ENCODE data around the gene BMPR1A.
"Not testable (repeated sequence)": the region's sequence is repeated elsewhere in the genome, so short reads cannot be mapped to it uniquely, and the experiment has no call there.

BMPR1A gene

DNA sequence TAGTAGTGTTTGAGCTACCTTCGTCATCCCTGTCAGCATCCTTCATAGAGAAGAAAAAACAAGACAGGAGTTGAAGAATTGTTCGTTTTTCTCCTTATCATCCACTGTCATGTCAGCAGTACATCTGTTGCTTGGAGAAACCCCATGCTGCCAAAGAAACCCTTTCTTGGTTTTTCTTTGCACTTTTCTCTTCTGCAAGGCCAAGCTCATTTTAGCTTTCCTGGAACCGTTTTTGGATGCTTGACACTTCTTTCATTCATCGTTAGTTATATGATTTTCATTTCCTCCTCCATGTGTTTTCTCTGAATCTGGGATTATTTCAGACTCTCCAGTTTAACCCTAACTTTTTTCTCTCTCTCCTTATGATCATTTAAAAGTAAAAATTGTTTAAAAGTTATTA lies 142.1 kb downstream of the BMPR1A start:
- DNase-seq, result no peak

DNA sequence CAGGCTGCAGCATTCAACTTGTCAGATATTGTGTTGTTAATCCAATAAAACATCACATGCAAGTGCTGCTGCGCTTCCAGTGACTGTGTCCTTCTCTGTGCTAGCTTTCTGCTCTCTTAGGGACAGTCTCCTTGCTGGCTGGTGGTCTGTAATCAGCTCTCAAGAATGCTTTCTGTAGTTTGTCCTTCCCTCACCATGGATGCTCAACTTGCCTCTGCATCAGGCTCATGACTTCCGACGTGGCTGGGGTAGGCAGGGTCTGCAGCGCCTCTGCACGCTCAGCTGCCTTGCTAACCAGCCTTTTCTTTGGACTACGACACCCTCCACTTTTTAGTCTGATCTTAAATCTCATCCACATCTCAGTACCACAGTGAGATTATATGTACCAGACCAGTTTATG lies 142.7 kb downstream of the BMPR1A start:
- DNase-seq, result no peak

DNA sequence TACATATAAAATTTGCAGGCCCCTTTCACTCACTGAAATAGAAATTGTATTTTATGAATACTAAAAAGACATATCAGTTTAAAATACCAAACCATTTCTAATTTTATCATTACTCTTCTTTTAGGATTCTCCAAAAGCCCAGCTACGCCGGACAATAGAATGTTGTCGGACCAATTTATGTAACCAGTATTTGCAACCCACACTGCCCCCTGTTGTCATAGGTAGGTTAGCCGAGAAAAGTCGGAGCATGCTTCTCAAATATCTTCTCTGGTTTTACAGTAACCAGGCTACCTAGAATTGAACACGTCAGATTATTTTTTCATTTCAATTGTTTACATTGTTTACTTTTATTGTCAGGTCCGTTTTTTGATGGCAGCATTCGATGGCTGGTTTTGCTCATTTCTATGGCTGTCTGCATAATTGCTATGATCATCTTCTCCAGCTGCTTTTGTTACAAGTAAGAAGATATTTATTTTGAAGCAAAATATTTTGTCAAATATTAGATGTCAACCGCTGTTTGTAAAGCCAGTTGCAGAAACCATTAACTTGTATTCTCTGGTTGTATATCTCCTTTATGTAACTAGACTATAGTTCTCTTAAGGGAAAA lies 143.4 kb downstream of the BMPR1A start:
- DNase-seq, result peak; percentile 21 to 25

GRCh38 chr10:86900955-86901354 lies 144.5 kb downstream of the BMPR1A start:
- DNase-seq, result no peak

- no peak for DNase-seq
These were observed 148.2 kb downstream of the BMPR1A start for GRCh38 chr10:86904600-86904999.

DNA sequence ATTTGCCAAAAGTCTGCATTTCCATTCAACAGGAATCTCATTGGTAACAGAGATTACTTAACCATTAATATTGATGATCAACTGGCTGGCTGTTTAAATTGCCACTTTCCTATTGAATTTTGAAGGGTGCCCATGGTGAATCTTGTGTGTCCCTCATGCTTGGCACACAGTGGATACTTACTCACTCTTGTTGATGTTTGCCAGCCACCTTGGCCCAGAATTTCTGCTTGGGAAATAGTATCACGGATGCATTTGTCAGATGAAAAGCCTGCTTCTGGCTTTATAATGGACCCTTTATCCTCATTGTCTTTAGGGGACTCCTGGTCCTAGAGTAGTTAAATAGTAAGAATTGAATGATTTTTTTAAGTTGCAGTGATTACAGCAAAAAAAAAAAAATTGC lies 149.0 kb downstream of the BMPR1A start:
- DNase-seq, result no peak

GRCh38 chr10:86914734-86915133 lies 158.3 kb downstream of the BMPR1A start:
- DNase-seq, result no peak

GRCh38 chr10:86918022-86918471 lies 161.6 kb downstream of the BMPR1A start:
- DNase-seq, result no peak

DNA sequence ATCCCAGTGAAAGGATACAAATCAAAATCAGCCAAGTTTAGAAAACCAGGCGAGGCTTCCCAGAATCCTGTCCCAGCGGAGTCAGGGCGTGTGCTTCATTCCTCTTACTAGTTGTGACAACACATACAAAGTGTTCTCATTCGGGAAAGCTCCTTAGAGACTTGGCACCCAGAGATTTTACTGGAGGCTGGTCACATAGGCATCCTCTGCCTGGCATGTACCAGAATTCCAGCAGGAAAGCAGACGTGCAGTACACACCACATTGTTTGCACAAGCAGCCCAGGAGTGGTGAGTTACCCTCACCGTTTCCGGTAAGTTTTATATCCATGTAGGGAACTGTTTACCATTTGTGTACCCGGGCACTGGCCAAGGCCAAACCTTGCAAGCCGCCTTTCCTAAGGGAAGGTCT lies 166.1 kb downstream of the BMPR1A start:
- no peak for DNase-seq

GRCh38 chr10:86929468-86930380 lies 173.3 kb downstream of the BMPR1A start:
- DNase-seq, result no peak

GRCh38 chr10:86931872-86932271 lies 175.5 kb downstream of the BMPR1A start:
- DNase-seq, result no peak

- no peak for DNase-seq
These were observed 176.3 kb downstream of the BMPR1A start for GRCh38 chr10:86932674-86933073.

DNA sequence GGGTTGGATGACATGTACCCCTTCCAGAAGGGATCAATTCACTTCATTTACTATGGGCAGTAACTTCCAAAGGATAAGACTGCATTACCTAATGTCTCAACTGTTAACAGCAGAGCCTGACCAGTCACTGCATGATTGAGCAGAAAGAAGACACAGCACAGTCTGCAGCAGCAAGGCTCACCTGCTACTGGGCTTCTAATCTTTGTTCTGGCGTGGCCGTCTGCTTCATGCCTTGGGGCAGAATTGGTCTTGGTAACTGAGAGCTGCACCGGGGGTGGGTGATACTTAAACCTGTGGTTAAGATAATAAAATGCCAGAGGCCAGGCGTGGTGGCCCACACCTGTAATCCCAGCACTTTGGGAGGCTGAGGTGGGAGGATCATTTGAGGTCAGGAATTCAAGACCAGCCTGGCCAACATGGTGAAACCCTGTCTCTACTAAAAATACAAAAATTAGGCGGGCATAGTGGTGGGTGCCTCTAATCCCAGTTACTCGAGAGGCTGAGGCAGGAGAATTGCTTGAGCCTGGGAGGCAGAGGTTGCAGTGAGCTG lies 177.8 kb downstream of the BMPR1A start:
- not testable (repeated sequence) for DNase-seq

DNA sequence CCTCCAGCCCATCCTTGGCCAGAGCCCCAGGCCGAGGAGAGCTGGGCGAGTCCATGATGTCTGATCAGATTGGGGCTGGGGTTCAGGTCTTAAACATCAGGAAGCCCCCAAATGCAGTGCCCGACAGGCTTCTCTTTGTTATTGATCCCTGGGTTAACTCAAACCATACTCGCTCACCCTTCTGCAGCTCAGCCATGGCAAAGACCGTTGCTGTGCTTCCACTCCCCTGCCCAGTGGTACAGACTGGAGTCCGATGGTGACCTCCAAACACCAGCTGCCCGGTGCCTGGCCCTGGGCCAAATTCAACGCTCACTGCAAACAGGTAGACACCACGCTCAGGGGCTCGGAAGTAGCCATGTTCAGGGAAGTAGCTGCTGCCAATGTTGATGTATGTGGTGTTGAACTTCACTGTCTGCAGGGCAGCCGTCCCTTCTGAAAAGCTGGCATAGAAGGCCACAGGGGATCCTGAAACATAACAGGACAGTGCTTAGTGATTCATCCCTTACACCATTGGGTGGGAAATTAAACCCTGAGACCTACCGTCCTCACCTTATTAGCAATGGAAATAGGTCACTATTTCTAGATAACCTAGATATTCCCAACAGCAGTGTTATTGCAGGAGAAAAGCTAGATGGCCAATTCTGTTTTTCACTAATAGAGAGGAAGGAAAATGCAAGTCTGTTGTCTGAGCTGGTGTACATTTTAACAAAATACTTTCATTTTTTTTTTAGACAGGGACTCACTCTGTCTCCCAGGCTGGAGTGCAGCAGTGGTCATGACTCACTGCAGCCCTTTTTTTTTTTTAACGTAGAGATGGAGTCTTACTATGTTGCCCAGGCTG lies 180.5 kb downstream of the BMPR1A start:
- no peak for DNase-seq

DNA sequence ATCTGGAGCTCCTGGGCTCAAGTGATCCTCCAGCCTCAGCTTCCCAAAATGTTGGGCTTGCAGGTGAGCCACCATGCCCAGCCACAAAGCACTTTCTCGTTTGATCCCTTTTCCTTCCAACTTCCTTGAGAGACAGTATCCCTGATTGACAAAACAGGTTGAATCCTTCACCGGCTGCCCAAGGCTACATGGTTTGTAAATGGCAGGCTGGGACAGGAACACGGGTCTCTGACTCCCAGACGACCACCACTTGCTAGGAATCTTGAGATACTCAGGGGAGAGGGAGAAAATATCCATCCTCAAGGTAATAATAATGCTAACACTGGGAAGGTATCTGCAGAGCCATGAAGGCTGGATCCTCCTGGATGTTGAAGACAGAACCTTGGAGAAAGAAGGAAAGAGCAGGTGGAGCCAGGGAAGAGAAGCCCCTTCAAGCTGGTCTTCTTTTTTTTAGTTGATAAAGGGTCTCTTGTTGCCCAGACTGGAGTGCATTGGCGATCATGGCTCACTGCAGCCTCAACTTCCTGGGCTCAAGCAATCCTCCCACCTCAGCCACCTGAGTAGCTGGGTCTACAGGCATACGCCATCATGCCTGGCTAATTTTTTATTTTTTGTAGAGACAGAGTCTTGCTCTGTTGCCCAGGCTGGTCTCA lies 181.2 kb downstream of the BMPR1A start:
- DNase-seq, result no peak

DNA sequence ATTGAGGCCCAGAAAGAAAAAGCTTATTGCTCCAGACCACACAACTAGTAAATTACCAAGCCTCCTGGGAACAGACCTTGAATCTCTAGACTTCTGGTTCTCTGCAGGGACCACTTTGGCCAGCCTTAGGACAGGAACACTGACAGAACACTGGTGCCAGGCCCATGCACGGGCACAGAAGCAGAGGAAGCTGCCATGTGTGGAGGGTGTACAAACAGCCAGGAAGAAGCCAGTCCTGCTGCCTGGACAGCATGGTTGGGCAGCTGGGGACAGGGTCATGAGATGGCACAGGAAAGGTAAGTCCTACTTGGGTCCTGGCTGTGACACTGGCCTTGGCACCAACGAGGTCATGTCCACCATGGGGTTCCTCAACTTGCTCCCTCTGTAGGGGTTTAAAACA lies 181.8 kb downstream of the BMPR1A start:
- DNase-seq, result no peak

- DNase-seq, result not testable (repeated sequence)
These were observed 183.7 kb downstream of the BMPR1A start for GRCh38 chr10:86940076-86940475.

GRCh38 chr10:86940677-86941076 lies 184.3 kb downstream of the BMPR1A start:
- DNase-seq, result no peak

- DNase-seq, result no peak
These were observed 185.0 kb downstream of the BMPR1A start for GRCh38 chr10:86941426-86941825.

- DNase-seq, result no peak
These were observed 185.6 kb downstream of the BMPR1A start for GRCh38 chr10:86941991-86942421.

DNA sequence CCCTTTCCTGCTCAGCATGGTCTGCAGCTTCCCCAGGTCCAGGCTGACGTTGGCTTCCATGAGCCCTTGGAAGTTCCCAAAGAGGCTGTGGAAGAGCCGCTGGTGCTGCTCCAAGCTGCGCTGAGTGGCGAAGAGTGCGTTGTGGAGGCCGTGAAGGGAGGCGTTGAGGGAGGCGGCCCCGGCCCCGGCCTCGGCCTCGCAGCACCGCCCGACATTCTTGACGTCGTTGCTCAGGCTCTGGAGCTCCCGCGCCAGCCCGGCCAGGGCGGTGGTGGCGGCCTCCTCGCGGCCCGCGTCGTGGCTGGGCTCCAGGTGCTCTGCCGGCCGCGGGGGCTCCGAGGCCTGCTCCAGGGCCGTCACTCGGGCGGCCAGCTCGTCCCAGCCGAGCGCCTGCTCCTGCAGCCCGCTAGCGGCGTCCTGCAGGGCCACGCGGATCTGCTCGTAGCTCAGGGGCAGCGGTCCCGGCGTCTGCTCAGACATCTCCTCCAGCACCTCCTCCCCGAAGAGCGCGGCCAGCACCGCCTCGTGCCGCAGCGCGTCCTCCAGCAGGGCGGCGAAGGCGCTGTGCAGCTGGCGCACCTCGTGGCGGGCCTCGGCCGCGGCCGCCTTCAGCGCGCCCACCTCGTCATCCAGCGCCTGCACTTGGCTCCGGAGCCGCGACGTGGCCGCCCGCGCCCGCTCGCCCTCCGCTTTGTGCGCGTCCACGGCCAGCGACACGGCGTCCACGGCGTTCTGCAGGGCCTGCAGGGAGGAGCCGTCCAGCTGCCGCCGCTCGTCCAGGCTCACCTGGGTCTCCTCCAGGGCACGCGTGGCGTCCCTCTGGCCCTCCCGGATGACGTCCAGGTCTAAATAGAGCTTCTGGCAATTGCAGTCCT lies 186.3 kb downstream of the BMPR1A start:
- DNase-seq, result no peak

All from stimulated activated CD4-positive, alpha-beta T cell treated with anti-CD3 and anti-CD28 coated beads, Interleukin-2, amount 100 ng/mL, for 48 hours (primary cell).